ENCODE results near the gene ABHD16A.

The ABHD16A gene

GRCh38 chr6:31651602-31652191 lies 51.4 kb downstream of the ABHD16A start:
- Histone ChIP-seq H3K27me3 (ENCODE audit: insufficient read depth, low read length, poor library complexity, severe bottlenecking) (no peaks in the 10 kb centered on the region), H3K9me3 (ENCODE audit: insufficient read depth, low read depth, low read length) (no peaks in the 10 kb centered on the region), H3K36me3 (ENCODE audit: insufficient read depth, low read length) (peaks cover 32% of the 10 kb centered on the region; the same call in 1 of the 2 replicates), H2AFZ (ENCODE audit: low read length) (peak overlapping the region; percentile 82; the same call in 1 of the 2 replicates), H3K4me3 (ENCODE audit: low read length, poor library complexity, severe bottlenecking) (peak overlapping the region; percentile 81), H3K4me1 (ENCODE audit: insufficient read depth, low read length, poor library complexity, severe bottlenecking) (peaks cover 19% of the 10 kb centered on the region), H3K9me2 (replicated peaks; ENCODE audit: low read depth, low read length) (no peaks in the 10 kb centered on the region), H4K20me1 (ENCODE audit: insufficient read depth, low read length, poor library complexity, severe bottlenecking) (peaks cover 33% of the 10 kb centered on the region), H3F3A (ENCODE audit: low read depth) (0 out of 2 replicates have a peak, but pooled peaks cover 7% of the 10 kb centered on the region), H3K9ac (ENCODE audit: low read depth, low read length, poor library complexity, severe bottlenecking) (peak overlapping the region; percentile 88), H3K4me2 (ENCODE audit: low read depth, low read length, poor library complexity, severe bottlenecking) (peak overlapping the region; percentile 85), H3K79me2 (ENCODE audit: insufficient read depth, low read length) (peaks cover 58% of the 10 kb centered on the region)
- TF ChIP-seq CTCF (conservative IDR thresholded peaks at IDR 0.05; ENCODE audit: low read length) (no peak), EZH2phosphoT487 (IDR thresholded peaks at IDR 0.05; ENCODE audit: borderline replicate concordance) (no peak)

- no peak overlapping the region for H3K9ac ChIP-seq (ENCODE audit: low read depth, low read length, poor library complexity, severe bottlenecking)
Measured at GRCh38 chr6:31645325-31645724, 57.8 kb downstream of the ABHD16A start.

GRCh38 chr6:31643818-31644454 lies 59.2 kb downstream of the ABHD16A start:
- H3K27me3 ChIP-seq (ENCODE audit: insufficient read depth, low read length, poor library complexity, severe bottlenecking), result no peaks in the 10 kb centered on the region
- H2AFZ ChIP-seq (ENCODE audit: low read length), result no peak overlapping the region
- H3K4me3 ChIP-seq (ENCODE audit: low read length, poor library complexity, severe bottlenecking), result no peak overlapping the region
- H3K4me1 ChIP-seq (ENCODE audit: insufficient read depth, low read length, poor library complexity, severe bottlenecking), result no peaks in the 10 kb centered on the region
- no peak; the same call in 1 of the 2 replicates for TF ChIP-seq CTCF (conservative IDR thresholded peaks at IDR 0.05; ENCODE audit: low read length)
- TF ChIP-seq EZH2phosphoT487 (IDR thresholded peaks at IDR 0.05; ENCODE audit: borderline replicate concordance), result no peak
- H3K9me3 ChIP-seq (ENCODE audit: insufficient read depth, low read depth, low read length), result no peaks in the 10 kb centered on the region
- peaks cover 32% of the 10 kb centered on the region for H3K79me2 ChIP-seq (ENCODE audit: insufficient read depth, low read length)
- peaks cover 12% of the 10 kb centered on the region for H4K20me1 ChIP-seq (ENCODE audit: insufficient read depth, low read length, poor library complexity, severe bottlenecking)
- no peak overlapping the region for H3K4me2 ChIP-seq (ENCODE audit: low read depth, low read length, poor library complexity, severe bottlenecking)
- H3K9ac ChIP-seq (ENCODE audit: low read depth, low read length, poor library complexity, severe bottlenecking), result no peak overlapping the region
- H3K9me2 ChIP-seq (replicated peaks; ENCODE audit: low read depth, low read length), result no peaks in the 10 kb centered on the region
- peaks cover 6% of the 10 kb centered on the region; the same call in 1 of the 2 replicates for H3F3A ChIP-seq (ENCODE audit: low read depth)
- H3K36me3 ChIP-seq (ENCODE audit: insufficient read depth, low read length), result peaks cover 94% of the 10 kb centered on the region; the same call in 1 of the 2 replicates

More at GRCh38 chr6:31645325-31645724, 57.8 kb downstream of the ABHD16A start:
- H3K4me1 ChIP-seq (ENCODE audit: insufficient read depth, low read length, poor library complexity, severe bottlenecking), result peaks cover 2% of the 10 kb centered on the region
- H3K79me2 ChIP-seq (ENCODE audit: insufficient read depth, low read length), result peaks cover 45% of the 10 kb centered on the region
- H3K4me2 ChIP-seq (ENCODE audit: low read depth, low read length, poor library complexity, severe bottlenecking), result no peak overlapping the region
- TF ChIP-seq CTCF (conservative IDR thresholded peaks at IDR 0.05; ENCODE audit: low read length) (no peak), EZH2phosphoT487 (IDR thresholded peaks at IDR 0.05; ENCODE audit: borderline replicate concordance) (no peak)
- H3F3A ChIP-seq (ENCODE audit: low read depth), result no peaks in the 10 kb centered on the region
- no peaks in the 10 kb centered on the region for H3K9me2 ChIP-seq (replicated peaks; ENCODE audit: low read depth, low read length)
- H3K36me3 ChIP-seq (ENCODE audit: insufficient read depth, low read length), result peaks cover 92% of the 10 kb centered on the region; the same call in 1 of the 2 replicates
- no peaks in the 10 kb centered on the region for H3K9me3 ChIP-seq (ENCODE audit: insufficient read depth, low read depth, low read length)
- no peak overlapping the region for H3K4me3 ChIP-seq (ENCODE audit: low read length, poor library complexity, severe bottlenecking)
- H2AFZ ChIP-seq (ENCODE audit: low read length), result no peak overlapping the region
- no peaks in the 10 kb centered on the region for H3K27me3 ChIP-seq (ENCODE audit: insufficient read depth, low read length, poor library complexity, severe bottlenecking)
- peaks cover 22% of the 10 kb centered on the region for H4K20me1 ChIP-seq (ENCODE audit: insufficient read depth, low read length, poor library complexity, severe bottlenecking)
